Ishikawa (cell line): ENCODE data around the gene FAN1.

Experiments used
- CEBPB ChIP-seq: IDR thresholded peaks from 2 replicates; pipeline ENCODE4 v1.6.1; 2012
- CREB1 ChIP-seq: IDR thresholded peaks from 2 replicates; pipeline ENCODE4 v1.6.1; 2012; ENCODE audit warnings: low read depth
- EGR1 ChIP-seq: IDR thresholded peaks from 2 replicates; pipeline ENCODE4 v1.6.1; 2012
- EP300 ChIP-seq: IDR thresholded peaks from 2 replicates; pipeline ENCODE4 v1.6.1; 2012; ENCODE audit warnings: borderline replicate concordance
- FOXM1 ChIP-seq: IDR thresholded peaks from 2 replicates; pipeline ENCODE4 v1.6.1; 2012; ENCODE audit warnings: low read depth, borderline replicate concordance
- NFIC ChIP-seq: IDR thresholded peaks from 2 replicates; pipeline ENCODE4 v1.6.1; 2012
- RAD21 ChIP-seq: IDR thresholded peaks from 2 replicates; pipeline ENCODE4 v1.6.1; 2012; ENCODE audit warnings: low read depth
- TAF1 ChIP-seq: IDR thresholded peaks from 2 replicates; pipeline ENCODE4 v1.6.1; 2012; ENCODE audit warnings: low read depth, mild to moderate bottlenecking
- TEAD4 ChIP-seq: IDR thresholded peaks from 2 replicates; pipeline ENCODE4 v1.6.1; 2012
- YY1 ChIP-seq: IDR thresholded peaks from 2 replicates; pipeline ENCODE4 v1.6.1; 2012; ENCODE audit warnings: low read depth
- ZBTB7A ChIP-seq: IDR thresholded peaks from 2 replicates; pipeline ENCODE4 v1.6.1; 2012; ENCODE audit warnings: low read depth
- TF ChIP-seq, protein P1 (sequence below): IDR thresholded peaks from 2 replicates; pipeline ENCODE4 v1.6.1; 2012
- TF ChIP-seq, protein P2 (sequence below): IDR thresholded peaks from 2 replicates; pipeline ENCODE4 v1.6.1; 2012; ENCODE audit warnings: low read depth, mild to moderate bottlenecking
- TF ChIP-seq, protein P3 (sequence below): IDR thresholded peaks from 2 replicates; pipeline ENCODE4 v1.6.1; 2012

FAN1 gene

DNA sequence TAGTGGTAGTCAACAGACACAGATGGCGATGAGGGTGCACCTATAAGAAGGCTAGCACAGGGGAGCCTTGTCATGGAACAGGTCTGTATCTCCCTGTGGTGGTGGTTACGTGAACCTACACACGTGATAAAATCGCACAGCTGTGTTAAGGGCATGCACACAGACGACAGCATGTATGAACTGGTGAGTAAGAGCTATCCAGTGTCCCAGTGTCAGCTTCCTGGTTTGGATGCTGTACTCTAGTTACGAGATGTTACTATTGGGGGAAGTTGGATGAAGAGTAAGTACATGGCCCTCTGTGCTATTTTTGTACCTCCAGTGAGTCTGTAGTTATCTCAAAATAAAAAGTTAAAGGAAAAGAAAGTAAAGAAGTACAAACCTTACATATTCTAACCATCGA, 49.5 kb downstream of the FAN1 start:
- TF ChIP-seq ZBTB7A (no peak), EGR1 (no peak), YY1 (no peak), NFIC (no peak), TAF1 (no peak), CEBPB (no peak), TEAD4 (no peak), EP300 (no peak), FOXM1 (no peak)
- TF ChIP-seq, protein P1, sequence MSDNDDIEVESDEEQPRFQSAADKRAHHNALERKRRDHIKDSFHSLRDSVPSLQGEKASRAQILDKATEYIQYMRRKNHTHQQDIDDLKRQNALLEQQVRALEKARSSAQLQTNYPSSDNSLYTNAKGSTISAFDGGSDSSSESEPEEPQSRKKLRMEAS, result no peak
- TF ChIP-seq, protein P2, sequence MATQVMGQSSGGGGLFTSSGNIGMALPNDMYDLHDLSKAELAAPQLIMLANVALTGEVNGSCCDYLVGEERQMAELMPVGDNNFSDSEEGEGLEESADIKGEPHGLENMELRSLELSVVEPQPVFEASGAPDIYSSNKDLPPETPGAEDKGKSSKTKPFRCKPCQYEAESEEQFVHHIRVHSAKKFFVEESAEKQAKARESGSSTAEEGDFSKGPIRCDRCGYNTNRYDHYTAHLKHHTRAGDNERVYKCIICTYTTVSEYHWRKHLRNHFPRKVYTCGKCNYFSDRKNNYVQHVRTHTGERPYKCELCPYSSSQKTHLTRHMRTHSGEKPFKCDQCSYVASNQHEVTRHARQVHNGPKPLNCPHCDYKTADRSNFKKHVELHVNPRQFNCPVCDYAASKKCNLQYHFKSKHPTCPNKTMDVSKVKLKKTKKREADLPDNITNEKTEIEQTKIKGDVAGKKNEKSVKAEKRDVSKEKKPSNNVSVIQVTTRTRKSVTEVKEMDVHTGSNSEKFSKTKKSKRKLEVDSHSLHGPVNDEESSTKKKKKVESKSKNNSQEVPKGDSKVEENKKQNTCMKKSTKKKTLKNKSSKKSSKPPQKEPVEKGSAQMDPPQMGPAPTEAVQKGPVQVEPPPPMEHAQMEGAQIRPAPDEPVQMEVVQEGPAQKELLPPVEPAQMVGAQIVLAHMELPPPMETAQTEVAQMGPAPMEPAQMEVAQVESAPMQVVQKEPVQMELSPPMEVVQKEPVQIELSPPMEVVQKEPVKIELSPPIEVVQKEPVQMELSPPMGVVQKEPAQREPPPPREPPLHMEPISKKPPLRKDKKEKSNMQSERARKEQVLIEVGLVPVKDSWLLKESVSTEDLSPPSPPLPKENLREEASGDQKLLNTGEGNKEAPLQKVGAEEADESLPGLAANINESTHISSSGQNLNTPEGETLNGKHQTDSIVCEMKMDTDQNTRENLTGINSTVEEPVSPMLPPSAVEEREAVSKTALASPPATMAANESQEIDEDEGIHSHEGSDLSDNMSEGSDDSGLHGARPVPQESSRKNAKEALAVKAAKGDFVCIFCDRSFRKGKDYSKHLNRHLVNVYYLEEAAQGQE, result no peak
- TF ChIP-seq, protein P3, sequence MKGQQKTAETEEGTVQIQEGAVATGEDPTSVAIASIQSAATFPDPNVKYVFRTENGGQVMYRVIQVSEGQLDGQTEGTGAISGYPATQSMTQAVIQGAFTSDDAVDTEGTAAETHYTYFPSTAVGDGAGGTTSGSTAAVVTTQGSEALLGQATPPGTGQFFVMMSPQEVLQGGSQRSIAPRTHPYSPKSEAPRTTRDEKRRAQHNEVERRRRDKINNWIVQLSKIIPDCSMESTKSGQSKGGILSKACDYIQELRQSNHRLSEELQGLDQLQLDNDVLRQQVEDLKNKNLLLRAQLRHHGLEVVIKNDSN, result no peak

DNA sequence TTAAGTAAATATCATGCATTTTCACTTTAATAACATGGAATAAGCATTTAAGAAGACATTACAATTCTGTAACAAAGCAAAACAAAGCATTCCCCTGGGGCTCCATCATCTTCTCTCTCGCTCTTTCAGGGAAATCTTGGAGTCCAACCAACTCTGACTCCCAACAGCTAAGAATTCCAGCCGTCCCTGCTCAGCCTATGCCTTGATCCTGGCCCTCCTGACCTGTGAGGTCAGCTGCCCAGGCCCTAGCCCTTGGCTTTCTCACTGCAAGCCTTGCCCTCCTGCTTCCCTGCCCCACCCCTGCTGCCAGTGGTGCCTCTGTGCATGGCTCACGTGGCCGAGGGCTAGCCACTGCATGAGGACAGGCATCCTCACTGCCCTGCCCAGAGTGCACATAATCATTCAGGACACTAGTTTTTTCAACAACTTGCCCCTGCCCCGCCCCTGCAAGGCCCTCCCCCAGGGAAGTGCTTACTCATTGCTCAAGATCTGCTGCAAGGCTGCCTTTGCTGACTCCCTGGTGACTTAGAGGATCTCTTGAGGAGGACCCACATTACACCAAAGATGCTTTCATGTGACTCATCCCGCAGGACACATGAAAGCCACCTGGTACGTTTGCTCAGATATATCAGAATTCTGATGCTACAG, 50.1 kb downstream of the FAN1 start:
- TF ChIP-seq, protein P3, result peak; percentile 64
- TF ChIP-seq, protein P1, result 0 out of 2 replicates have a peak, but pooled peaks have one; percentile 15
- TF ChIP-seq CREB1 (no peak), TEAD4 (no peak)

DNA sequence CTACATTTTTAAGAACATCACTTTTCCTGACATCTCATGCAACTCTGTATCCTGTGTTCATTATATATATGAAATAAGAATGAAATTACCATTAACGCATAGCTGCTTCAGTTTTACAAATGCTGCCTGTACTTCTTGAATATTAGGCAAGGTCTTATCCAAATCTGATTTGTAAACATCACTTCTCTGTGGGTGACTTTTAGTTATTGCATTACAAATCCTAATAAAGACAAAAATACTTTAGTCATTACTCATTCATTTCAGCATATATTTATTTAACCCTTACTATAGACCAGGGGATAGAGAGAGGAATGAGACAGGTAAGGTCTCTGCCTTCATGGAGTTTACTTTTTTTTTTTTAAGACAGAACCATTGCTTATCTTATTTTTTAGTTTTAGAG, 51.0 kb downstream of the FAN1 start:
- TF ChIP-seq TEAD4 (no peak), FOXM1 (no peak), EP300 (no peak), CEBPB (no peak), YY1 (no peak), NFIC (no peak), CREB1 (no peak), TAF1 (no peak)
- TF ChIP-seq, protein P3, result no peak
- TF ChIP-seq, protein P2, result no peak

GRCh38 chr15:30956216-30957124, 52.8 kb downstream of the FAN1 start:
- TF ChIP-seq CEBPB (no peak), ZBTB7A (no peak), CREB1 (no peak), YY1 (no peak)

DNA sequence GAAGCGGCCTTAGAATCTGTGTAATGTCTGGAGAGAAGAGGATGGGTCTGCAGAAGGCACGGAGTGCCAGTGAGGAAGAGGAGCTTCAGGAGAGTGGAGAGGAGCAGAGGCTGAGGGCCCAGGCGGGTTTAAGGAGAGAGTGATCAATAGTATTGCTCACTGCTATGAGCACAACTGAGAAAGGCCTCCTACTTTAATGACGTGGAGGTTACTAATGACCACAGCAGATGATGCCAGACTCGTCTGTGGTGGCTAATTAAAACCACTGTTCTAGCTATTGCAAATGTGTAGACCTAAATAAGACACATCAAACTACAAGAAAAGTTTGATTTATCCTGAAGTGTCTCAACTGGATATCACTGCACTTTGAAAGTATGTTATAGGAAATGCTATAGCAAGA, 54.5 kb downstream of the FAN1 start:
- TF ChIP-seq ZBTB7A (no peak), EP300 (no peak), TEAD4 (no peak), YY1 (no peak), TAF1 (no peak), FOXM1 (no peak), CEBPB (no peak), RAD21 (no peak), CREB1 (no peak), NFIC (no peak)
- TF ChIP-seq, protein P1, result no peak
- TF ChIP-seq, protein P3, result no peak
- TF ChIP-seq, protein P2, result no peak
